Panc1 (cell line): ENCODE measurements around the gene SMPDL3B. TPM values are rescaled to one million over a fixed set of nuclear protein-coding genes. Genes with fewer than 3 reads are reported as not detected.
A peak's percentile ranks its signal among the peaks of the same experiment; 100 is the strongest.

Experiments
- ATAC-seq: fragments of 200-7000 bp; cut with Tn5 transposase; 2 replicates; pipeline ENCODE4 v1.9.1; 2020; ENCODE audit warnings: mild to moderate bottlenecking, moderate library complexity
- BruUV-seq: library from RNA; stranded (reverse); fragments of 400-500 nt; replicated peaks from 2 replicates; lab custom pipeline; 2021; lab: Mats Ljungman, UMichigan
- CTCF ChIA-PET: fragments of 300-600 bp; sonication (Branson Sonifier 250); formaldehyde crosslinking; loops from one replicate; lab custom pipeline; 2022; ENCODE audit warnings: antibody characterized with exemption; lab: Charles Lee
- POLR2A ChIA-PET: fragments of 300-600 bp; sonication (Branson Sonifier 250); formaldehyde crosslinking; loops from one replicate; lab custom pipeline; 2022; ENCODE audit warnings: antibody characterized with exemption; lab: Charles Lee
- DNase-seq: peaks from one replicate; pipeline ENCODE4 v3.0.0-alpha.2; 2010; ENCODE audit warnings: low read depth, low spot score
- H3K27ac ChIP-seq: 2 replicates; pipeline ENCODE4 v1.5.1; 2011; ENCODE audit warnings: mild to moderate bottlenecking, low read length, inconsistent platforms
- H3K27me3 ChIP-seq: fragments of 200-500 bp; sonication (Bioruptor generic); 2 replicates; pipeline ENCODE4 v1.6.0; 2014; ENCODE audit warnings: low read length, inconsistent platforms; ENCODE audit not compliant: control insufficient read depth, insufficient read depth
- H3K36me3 ChIP-seq: fragments of 200-500 bp; sonication (Bioruptor generic); 2 replicates; pipeline ENCODE4 v1.5.1; 2014; ENCODE audit warnings: inconsistent platforms, mild to moderate bottlenecking, low read length, moderate library complexity; ENCODE audit not compliant: control insufficient read depth, insufficient read depth
- H3K4me1 ChIP-seq: 2 replicates; pipeline ENCODE4 v1.5.1; 2011; ENCODE audit warnings: inconsistent platforms, mild to moderate bottlenecking, low read length, moderate library complexity; ENCODE audit not compliant: control insufficient read depth, insufficient read depth
- H3K4me3 ChIP-seq, 2 experiments: 2 replicates each; pipeline ENCODE4 v1.5.1; 2011 to 2012; ENCODE audit warnings: low read depth in 2 of 2, low read length in 2 of 2, mild to moderate bottlenecking in 2 of 2, inconsistent platforms in 1 of 2, moderate library complexity in 1 of 2
- H3K9me3 ChIP-seq: fragments of 200-500 bp; sonication (Bioruptor generic); 2 replicates; pipeline ENCODE4 v1.5.1; 2014; ENCODE audit warnings: low read depth, mild to moderate bottlenecking, inconsistent platforms, low read length, moderate library complexity; ENCODE audit not compliant: control insufficient read depth, insufficient read depth
- CTCF ChIP-seq: fragments of 450-650 bp; IDR thresholded peaks from 2 replicates; pipeline ENCODE4 v1.5.1; 2017; ENCODE audit warnings: mild to moderate bottlenecking
- POLR2AphosphoS5 ChIP-seq: IDR thresholded peaks from 2 replicates; pipeline ENCODE4 v1.6.1; 2012; ENCODE audit warnings: mild to moderate bottlenecking, low read depth, low read length, moderate library complexity
- REST ChIP-seq, 2 experiments: IDR thresholded peaks; 2 replicates each; pipeline ENCODE4 v1.6.1; 2011 to 2012; ENCODE audit warnings: low read depth in 2 of 2, control low read depth in 1 of 2, low read length in 1 of 2, mild to moderate bottlenecking in 1 of 2, moderate library complexity in 1 of 2; ENCODE audit not compliant: insufficient read depth in 1 of 2
- SIN3A ChIP-seq: IDR thresholded peaks from 2 replicates; pipeline ENCODE4 v1.6.1; 2012; ENCODE audit warnings: low read depth, mild to moderate bottlenecking, low read length, moderate library complexity, borderline replicate concordance; ENCODE audit not compliant: insufficient read depth
- TCF7L2 ChIP-seq: IDR thresholded peaks from 2 replicates; pipeline ENCODE4 v1.6.1; 2011; ENCODE audit warnings: mild to moderate bottlenecking, low read depth, low read length, inconsistent platforms
- in situ Hi-C: cut with HindIII; loops from 2 replicates; pipeline ENCODE4 v1.10.0; 2016; ENCODE audit warnings: low sequenced_read_pairs, low pct_unique_long_range_greater_than_20kb
- intact Hi-C: fragments of 100-400 bp; cut with micrococcal nuclease; formaldehyde crosslinking; loops from one replicate; pipeline ENCODE4 v1.10.0; 2022; ENCODE audit not compliant: unreplicated experiment
- total RNA-seq: library from RNA; stranded (reverse); gene quantifications from one replicate; pipeline ENCODE4 v1.2.1, GENCODE V29; 2021; ENCODE audit not compliant: unreplicated experiment

The SMPDL3B gene
- total RNA-seq, 1 experiment from 2014 or later: 1.5 TPM

GRCh38 chr1:27959792-27960603, 25.2 kb downstream of the SMPDL3B start, which contains the start of gene XKR8:
Gene XKR8 (plus strand): TSS chr1:27959973. CDS start chr1:27960070, 97 bp downstream.
- no peaks in the 10 kb centered on the region for H3K27me3 ChIP-seq
- H3K36me3 ChIP-seq: no peaks in the 10 kb centered on the region; the same call in 1 of the 2 replicates
- peak within 1 kb of the TSS; percentile 78 to 83 for H3K4me3 ChIP-seq
- no peak for DNase-seq
- BruUV-seq: no TSS peak
- POLR2A ChIA-PET: interaction anchor here (1.3 kb wide), 1 partner anchor 12 kb away, joined by 3 read pairs; no protein-coding TSS in a partner anchor
- intact Hi-C loops (no loop called here), in situ Hi-C loops (no loop called here)
- H3K4me1 ChIP-seq: peaks cover 22% of the 10 kb centered on the region
- peak within 1 kb of the TSS; percentile 83 for H3K27ac ChIP-seq
- CTCF ChIA-PET: interaction anchor here (0.6 kb wide), 1 partner anchor 39 kb away, joined by 3 read pairs; no protein-coding TSS in a partner anchor
- ATAC-seq: peak; percentile 96
- TF ChIP-seq TCF7L2 (no peak), CTCF (no peak; the same call in 1 of the 2 replicates), POLR2AphosphoS5 (peak; percentile 71), REST (IDR thresholded peaks at IDR 0.05; ENCODE audit: insufficient read depth in 1 of 2, low read depth in 2 of 2, low read length in 1 of 2) (no peak), SIN3A (no peak)
- no peaks in the 10 kb centered on the region for H3K9me3 ChIP-seq

- Histone ChIP-seq H3K27me3 (no peaks in the 10 kb centered on the region), H3K27ac (peak overlapping the region; percentile 83; the same call in 1 of the 2 replicates), H3K4me1 (peaks cover 22% of the 10 kb centered on the region), H3K36me3 (no peaks in the 10 kb centered on the region; the same call in 1 of the 2 replicates), H3K4me3 (peak overlapping the region; percentile 78 to 83; a peak in 3 of 4 replicates), H3K9me3 (no peaks in the 10 kb centered on the region)
- POLR2A ChIA-PET: interaction anchor here (0.6 kb wide), 1 partner anchor 141 kb away, joined by 3 read pairs; no protein-coding TSS in a partner anchor
- no peak for DNase-seq
- TF ChIP-seq CTCF: no peak
- no peak for TF ChIP-seq POLR2AphosphoS5
- TF ChIP-seq TCF7L2: no peak
- TF ChIP-seq REST (IDR thresholded peaks at IDR 0.05; ENCODE audit: insufficient read depth in 1 of 2, low read depth in 2 of 2, low read length in 1 of 2): no peak
- no peak for TF ChIP-seq SIN3A
- no TSS peak for BruUV-seq
- no peak for ATAC-seq
- in situ Hi-C loops (no loop called here), intact Hi-C loops (no loop called here)
- CTCF ChIA-PET: interaction anchor here (0.5 to 0.6 kb wide), 2 partner anchors 40 to 403 kb away, joined by 3 to 11 read pairs; no protein-coding TSS in a partner anchor
These were observed 26.2 kb downstream of the SMPDL3B start for GRCh38 chr1:27960762-27961645.
